H1 (cell line): ENCODE data around the gene ZC3H12C. TPM values are rescaled to one million over a fixed set of nuclear protein-coding genes. Genes with fewer than 3 reads are reported as not detected.

ENCODE experiments used
- CTCF ChIP-seq, 3 experiments: IDR thresholded peaks; 1 replicate in 2 of 3; 2 replicates in 1 of 3; pipeline versions ENCODE4 v1.5.1 to v1.6.1; 2011; ENCODE audit warnings: low read length in 3 of 3, mild to moderate bottlenecking in 3 of 3, inconsistent platforms in 2 of 3, low read depth in 1 of 3, moderate library complexity in 1 of 3; ENCODE audit not compliant: insufficient read depth in 1 of 3; ENCODE audit errors: control extremely low read depth in 1 of 3
- EGR1 ChIP-seq: IDR thresholded peaks from 2 replicates; pipeline ENCODE4 v1.6.1; 2011; ENCODE audit warnings: low read depth, low read length, borderline replicate concordance
- MAX ChIP-seq: IDR thresholded peaks from 2 replicates; pipeline ENCODE4 v1.6.1; 2012; ENCODE audit warnings: inconsistent platforms
- NRF1 ChIP-seq: IDR thresholded peaks from 2 replicates; pipeline ENCODE4 v1.6.1; 2011; ENCODE audit warnings: mild to moderate bottlenecking, low read depth, low read length, improper control_type of control experiment
- polyA plus RNA-seq, 7 experiments: library from polyadenylated mRNA; depleted of rRNA in 3 of 7; stranded (reverse) in 5 of 7; unstranded in 2 of 7; fragments of >200 nt in 5 of 7; fragments of 200-250 nt in 2 of 7; gene quantifications; 1 replicate in 5 of 7; 2 replicates in 1 of 7; 4 replicates in 1 of 7; pipeline versions ENCODE4 v1.2.1 to v1.2.3, GENCODE V29; 2011 to 2013; ENCODE audit warnings: missing spikeins in 2 of 7, mixed read lengths in 2 of 7
- total RNA-seq: library from RNA; stranded (reverse); fragmentation: NEBNext Ultra II Directional; extraction: Animal tissue kit (Norgen Biotek cat#: 25700); gene quantifications from 2 replicates; pipeline ENCODE4 v1.2.1, GENCODE V29; 2021

The ZC3H12C gene
- total and polyA plus RNA-seq, 2 of the 8 experiments (the other 6 are each of a cell fraction or from before 2014, with no cell fraction given): 2.0 to 2.7 TPM

- TF ChIP-seq EGR1: no peak
- TF ChIP-seq MAX: no peak
- no peak for TF ChIP-seq NRF1
- TF ChIP-seq CTCF (IDR thresholded peaks at IDR 0.05; ENCODE audit: control extremely low read depth in 1 of 3, insufficient read depth in 1 of 3, low read depth in 1 of 3, low read length in 3 of 3): no peak
Measured at GRCh38 chr11:110082899-110083298, 10.3 kb upstream of the ZC3H12C start (continued).
